NCI-H2227 (cell line): ENCODE results near the gene LGI4.
"Not testable (repeated sequence)": the region's sequence is repeated elsewhere in the genome, so short reads cannot be mapped to it uniquely, and the experiment has no call there.

Experiments used
- DNase-seq: peaks from one replicate; lab custom pipeline; 2025; ENCODE audit not compliant: unreplicated experiment; lab: John Stamatoyannopoulos, UW

Gene LGI4

GRCh38 chr19:35107545-35107944 is 27.3 kb downstream of the LGI4 start:
- DNase-seq, result no peak

- DNase-seq, result no peak
Measured at GRCh38 chr19:35106898-35107541, 27.8 kb downstream of the LGI4 start.

GRCh38 chr19:35106291-35106583 is 28.6 kb downstream of the LGI4 start:
- no peak for DNase-seq

GRCh38 chr19:35105411-35106290 is 29.2 kb downstream of the LGI4 start:
- no peak for DNase-seq

GRCh38 chr19:35105047-35105410 is 29.8 kb downstream of the LGI4 start:
- no peak for DNase-seq

GRCh38 chr19:35104361-35104760 is 30.5 kb downstream of the LGI4 start:
- no peak for DNase-seq

GRCh38 chr19:35103614-35104013 is 31.2 kb downstream of the LGI4 start:
- DNase-seq, result not testable (repeated sequence)

GRCh38 chr19:35101949-35102348 is 32.9 kb downstream of the LGI4 start:
- not testable (repeated sequence) for DNase-seq

GRCh38 chr19:35100588-35101533 is 34.0 kb downstream of the LGI4 start:
- DNase-seq, result no peak

- DNase-seq, result no peak
Measured at GRCh38 chr19:35099897-35100275, 35.0 kb downstream of the LGI4 start.

GRCh38 chr19:35099155-35099896 is 35.5 kb downstream of the LGI4 start:
- DNase-seq, result no peak

- no peak for DNase-seq
Measured at GRCh38 chr19:35098413-35099049, 36.3 kb downstream of the LGI4 start.

GRCh38 chr19:35095667-35096368 is 39.0 kb downstream of the LGI4 start:
- DNase-seq, result no peak

GRCh38 chr19:35094656-35095055 is 40.2 kb downstream of the LGI4 start:
- DNase-seq, result no peak

- DNase-seq, result no peak
Measured at GRCh38 chr19:35093941-35094647, 40.8 kb downstream of the LGI4 start.

GRCh38 chr19:35093430-35093829 is 41.4 kb downstream of the LGI4 start:
- peak; percentile 57 for DNase-seq

GRCh38 chr19:35090506-35091214 is 44.2 kb downstream of the LGI4 start:
- DNase-seq, result peak; percentile 83

- no peak for DNase-seq
Measured at GRCh38 chr19:35090160-35090505, 44.7 kb downstream of the LGI4 start.

- DNase-seq, result no peak
Measured at GRCh38 chr19:35089554-35089953, 45.3 kb downstream of the LGI4 start.
